Activated gamma-delta T cell (primary cell): ENCODE measurements around the gene NEBL.

Source experiments
- DNase-seq: peaks from one replicate; lab custom pipeline; 2025; lab: John Stamatoyannopoulos, UW

The NEBL gene

GRCh38 chr10:20870834-20871233, 26.3 kb downstream of the NEBL start:
- no peak for DNase-seq

DNA sequence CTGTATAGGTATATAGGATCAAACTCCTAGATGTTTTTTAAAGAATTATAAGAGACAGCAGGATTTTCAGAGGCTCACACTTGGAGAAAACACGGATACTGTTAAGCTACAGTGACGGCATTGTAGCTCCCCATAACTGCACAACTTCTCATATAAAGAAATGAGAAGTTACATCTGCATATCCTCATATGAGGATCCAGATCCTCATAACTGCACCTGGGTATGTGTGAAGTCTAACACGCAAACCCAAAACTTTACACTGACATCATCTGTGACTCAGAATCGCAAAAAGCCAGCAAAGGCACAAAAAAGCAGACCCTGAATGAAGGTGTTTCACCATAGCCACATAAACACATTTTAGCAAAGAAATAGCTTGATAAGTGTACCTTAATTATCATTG, 34.1 kb downstream of the NEBL start:
- no peak for DNase-seq

GRCh38 chr10:20858292-20859124, 38.6 kb downstream of the NEBL start:
- DNase-seq, result no peak

GRCh38 chr10:20856484-20856883, 40.6 kb downstream of the NEBL start:
- no peak for DNase-seq

GRCh38 chr10:20855398-20856038, 41.6 kb downstream of the NEBL start:
- DNase-seq, result no peak

- no peak for DNase-seq
These were observed 43.8 kb downstream of the NEBL start for GRCh38 chr10:20853276-20853675.

DNA sequence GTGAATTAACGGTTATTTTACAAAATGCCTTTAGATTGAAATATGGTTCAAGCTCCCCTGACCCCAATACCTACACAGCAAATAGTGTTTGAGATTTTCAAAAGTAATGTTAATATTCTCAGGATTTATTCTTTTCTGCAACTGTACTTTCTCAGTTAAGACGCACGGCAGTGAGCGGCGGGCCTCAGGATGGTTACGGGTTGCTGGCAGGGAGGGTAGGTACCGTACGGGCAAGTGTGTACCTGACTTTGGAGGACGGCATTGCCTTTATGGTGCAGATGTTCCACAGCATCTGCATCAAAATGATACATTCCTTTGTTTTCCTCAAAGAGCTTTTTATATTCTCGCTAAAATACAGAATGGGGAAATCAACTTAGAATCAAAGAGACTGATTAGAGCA, 44.8 kb downstream of the NEBL start:
- DNase-seq, result no peak

DNA sequence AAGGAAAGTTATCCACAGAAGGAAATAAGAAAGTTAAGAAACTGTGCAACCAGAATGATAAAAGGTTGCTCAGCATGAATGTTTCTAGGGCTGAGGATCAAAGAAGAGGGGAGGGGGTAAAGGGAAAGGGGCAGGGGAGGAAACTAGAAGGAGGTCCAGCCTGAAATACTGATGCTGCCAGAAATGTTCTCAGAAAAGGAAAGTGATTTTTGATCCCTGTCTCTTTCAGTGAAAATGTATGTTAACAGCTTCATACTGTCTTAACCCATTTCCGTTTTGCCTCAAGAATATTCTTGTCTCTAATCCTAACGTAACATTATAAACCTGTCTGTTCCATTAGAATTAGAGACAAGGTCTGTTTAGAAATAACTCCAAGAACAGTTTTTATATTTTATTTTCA, 49.6 kb downstream of the NEBL start:
- no peak for DNase-seq

DNA sequence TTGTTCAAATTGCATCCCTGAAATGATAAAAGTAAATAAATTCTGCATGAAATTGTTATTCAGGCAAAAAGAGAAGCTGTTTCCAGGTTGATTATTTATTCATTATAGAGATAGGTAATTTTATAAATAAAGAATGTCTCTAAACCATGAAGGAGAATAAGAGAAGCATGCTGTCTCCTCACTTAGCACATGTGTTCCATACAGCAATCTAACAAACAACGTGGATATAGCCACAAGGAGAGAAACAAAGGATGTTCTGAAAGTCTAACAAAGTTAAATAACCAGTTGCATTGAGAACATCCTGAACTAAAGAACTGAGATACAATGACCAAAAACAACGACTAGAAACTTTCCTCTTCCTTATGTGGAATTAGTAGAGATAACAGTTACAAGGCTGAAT, 50.8 kb downstream of the NEBL start:
- no peak for DNase-seq

DNA sequence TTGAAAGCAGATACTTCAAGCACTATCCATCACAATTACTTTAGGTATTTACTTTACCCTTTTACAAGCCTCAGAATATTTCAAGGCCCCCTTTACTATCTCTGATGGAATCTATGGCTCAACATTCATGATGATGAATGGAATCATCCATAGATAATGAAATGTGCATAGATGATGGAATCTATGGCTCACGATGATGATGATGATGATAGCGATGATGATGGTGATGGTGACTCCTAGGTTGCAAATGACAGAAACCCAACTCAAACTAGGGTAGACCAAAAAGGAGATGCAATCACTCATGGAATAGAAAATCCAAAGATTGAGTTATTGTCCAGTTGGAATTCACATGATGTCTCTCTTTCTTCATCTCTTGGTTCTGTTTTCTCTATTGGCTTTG, 55.7 kb downstream of the NEBL start:
- no peak for DNase-seq

- no peak for DNase-seq
These were observed 57.2 kb downstream of the NEBL start for GRCh38 chr10:20839910-20840309.

GRCh38 chr10:20839141-20839540, 58.0 kb downstream of the NEBL start:
- DNase-seq, result no peak

DNA sequence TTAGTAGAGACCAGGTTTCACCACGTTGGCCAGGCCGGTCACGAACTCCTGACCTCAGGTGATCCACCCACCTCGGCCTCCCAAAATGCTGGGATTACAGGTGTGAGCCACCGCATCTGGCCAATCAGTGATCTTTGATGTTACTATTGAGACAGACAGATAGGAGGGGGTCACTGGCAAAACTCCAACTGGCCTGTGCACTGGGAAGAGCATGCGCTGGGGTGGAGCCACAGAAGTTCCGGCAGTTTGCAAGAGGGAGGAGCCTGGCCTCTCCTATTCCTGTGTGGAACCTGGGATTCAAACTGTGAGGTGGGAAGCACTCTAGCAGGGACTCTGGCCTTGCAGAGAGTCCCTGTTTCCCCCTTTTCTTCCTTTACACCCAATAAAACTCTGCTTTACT, 60.7 kb downstream of the NEBL start:
- no peak for DNase-seq

DNA sequence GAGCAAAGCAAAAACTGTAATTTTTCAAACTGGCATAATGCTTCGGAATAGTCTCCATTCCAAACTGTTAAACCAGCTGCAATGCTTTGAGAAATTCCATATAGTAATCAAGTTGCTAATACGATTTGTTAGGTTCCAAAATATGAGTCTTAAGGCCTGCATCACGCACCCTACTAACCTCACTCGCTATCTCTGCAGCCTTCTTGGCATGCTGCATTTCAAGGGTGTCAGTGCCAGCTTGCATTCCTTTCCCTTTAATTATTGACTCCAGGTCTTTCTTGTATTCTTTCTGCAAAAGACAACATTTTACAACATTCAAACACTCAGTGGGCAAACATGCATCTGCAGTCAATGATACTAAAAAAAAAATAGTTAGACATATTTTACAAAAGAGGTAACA, 61.8 kb downstream of the NEBL start:
- no peak for DNase-seq

DNA sequence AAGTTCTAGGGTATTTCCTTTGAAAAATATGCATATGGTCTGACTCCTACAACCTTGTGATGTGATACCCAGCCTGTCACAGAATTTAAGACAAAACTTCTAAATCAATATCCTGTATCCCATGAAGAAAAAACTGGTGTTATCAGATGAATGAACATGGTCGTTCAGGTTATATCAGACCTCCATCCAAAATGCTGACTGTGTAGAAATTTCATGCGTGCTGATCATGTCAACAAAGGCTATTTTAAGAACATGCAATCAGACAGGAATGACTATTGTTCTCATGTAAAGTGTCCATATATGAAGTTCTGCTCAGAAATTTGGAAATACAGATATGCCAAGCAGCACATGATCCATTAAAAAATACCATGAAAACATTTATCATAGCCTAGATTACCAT, 62.3 kb downstream of the NEBL start:
- no peak for DNase-seq

DNA sequence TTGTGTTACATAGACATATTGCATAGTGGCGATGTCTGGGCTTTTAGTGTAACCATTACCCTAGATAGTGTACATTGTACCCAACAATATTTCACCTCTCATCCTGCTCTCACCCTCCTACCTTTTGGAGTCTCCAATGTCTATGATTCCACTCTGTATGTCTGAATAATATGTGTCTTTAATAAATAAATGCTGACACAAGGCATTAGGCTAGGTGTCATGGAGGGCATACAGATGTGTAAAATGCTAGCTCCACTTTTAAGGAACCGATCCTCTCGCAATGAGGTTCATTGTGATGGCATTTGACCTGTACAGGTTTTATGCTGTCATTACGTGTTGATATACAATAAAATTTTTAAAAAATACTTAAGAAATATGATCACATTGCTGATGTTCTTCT, 74.3 kb downstream of the NEBL start:
- no peak for DNase-seq

- DNase-seq, result no peak
These were observed 79.5 kb downstream of the NEBL start for GRCh38 chr10:20817646-20818045.

GRCh38 chr10:20817116-20817515, 80.0 kb downstream of the NEBL start:
- DNase-seq, result no peak

- DNase-seq, result no peak
These were observed 83.0 kb downstream of the NEBL start for GRCh38 chr10:20814116-20814515.

DNA sequence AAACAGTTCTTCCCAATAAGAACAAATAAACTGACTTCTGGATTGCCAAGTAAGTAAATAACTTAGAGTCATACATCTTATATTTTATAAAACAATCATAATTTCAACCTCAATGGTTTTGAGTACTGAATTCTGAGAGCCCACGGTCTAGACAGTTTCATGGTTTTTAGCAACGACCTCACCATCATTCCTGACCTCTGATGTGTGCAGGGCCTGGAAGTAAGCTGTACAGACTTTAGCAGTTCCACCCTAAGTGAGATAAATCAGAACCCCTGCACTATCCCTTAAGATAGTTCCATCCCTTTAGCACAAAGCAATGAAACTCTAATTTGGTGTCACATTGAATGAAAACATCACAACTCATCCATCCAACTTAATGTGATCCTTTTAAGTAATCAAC, 86.0 kb downstream of the NEBL start:
- no peak for DNase-seq

- no peak for DNase-seq
These were observed 87.5 kb downstream of the NEBL start for GRCh38 chr10:20809631-20810030.

DNA sequence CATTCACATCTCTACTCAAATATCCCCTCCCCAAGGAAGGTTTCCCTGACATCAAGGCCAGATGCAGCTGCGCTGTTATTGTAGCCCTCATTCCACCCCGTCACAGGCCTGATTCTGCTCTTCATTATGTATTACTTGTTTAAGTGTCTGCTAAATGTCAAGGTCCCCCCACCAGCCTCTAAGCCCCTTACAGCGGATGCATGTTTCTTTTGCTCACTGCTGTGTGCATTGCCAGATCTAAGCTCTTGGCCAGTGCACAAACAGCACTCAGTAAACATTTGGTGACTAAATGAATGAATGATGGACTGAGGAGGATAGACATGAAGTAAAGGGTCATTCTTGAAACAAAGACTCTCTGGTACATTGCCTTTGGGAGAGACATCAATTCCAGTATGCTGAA, 90.6 kb downstream of the NEBL start:
- no peak for DNase-seq

DNA sequence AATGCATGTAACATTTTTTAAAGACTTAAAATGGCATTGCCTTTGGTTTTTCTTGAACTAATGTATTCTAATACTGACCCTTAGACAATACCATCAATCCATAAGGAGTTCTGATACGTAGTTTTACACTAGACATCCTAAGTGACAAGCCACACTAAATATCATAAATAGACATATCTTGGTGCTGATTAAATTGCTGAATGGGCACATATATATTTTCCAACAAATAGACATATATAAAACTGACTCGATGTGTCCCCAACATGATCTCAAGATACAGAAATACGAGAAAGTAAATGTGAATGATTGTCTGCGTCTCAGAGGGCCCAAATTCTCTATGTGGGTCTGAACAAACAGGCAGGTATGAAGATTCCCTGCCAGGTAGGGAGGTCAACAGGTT, 99.8 kb downstream of the NEBL start:
- DNase-seq, result no peak

DNA sequence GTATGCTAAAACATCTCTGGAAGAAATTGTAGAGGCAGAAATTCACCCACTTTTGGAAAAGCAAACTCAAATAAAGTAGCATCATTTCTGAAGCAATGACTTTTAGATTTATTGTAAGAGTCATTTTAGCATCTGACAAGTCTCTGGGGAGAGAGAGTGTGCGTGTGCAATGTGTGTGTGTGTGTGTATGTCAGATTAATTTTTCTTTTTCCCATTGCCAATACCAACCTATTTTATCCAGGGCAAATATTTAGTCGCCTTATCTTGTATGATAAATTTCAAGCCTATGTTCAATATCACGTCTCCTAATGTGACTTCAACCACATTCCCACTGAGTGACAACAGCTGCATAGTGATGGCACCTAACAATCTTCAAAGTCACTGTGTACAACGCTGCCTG, 101.7 kb downstream of the NEBL start:
- DNase-seq, result no peak
